Activated CD4-positive, alpha-beta T cell treated with anti-CD3 and anti-CD28 coated beads, Interleukin-2, amount 10 ng/mL, durations not matched to agents 24 days and 14 days (primary cell): ENCODE measurements around the gene CYP26C1. TPM values are rescaled to one million over a fixed set of nuclear protein-coding genes. Genes with fewer than 3 reads are reported as not detected.
A peak's percentile ranks its signal among the peaks of the same experiment; 100 is the strongest.

Experiments used
- DNase-seq: peaks from one replicate; pipeline ENCODE4 v3.0.0; 2022
- H3K27ac Mint-ChIP-seq: one replicate; pipeline ENCODE4 v1.8.0; 2022; ENCODE audit warnings: mild to moderate bottlenecking, mixed read lengths
- H3K27me3 Mint-ChIP-seq: one replicate; pipeline ENCODE4 v1.8.0; 2022; ENCODE audit warnings: mixed read lengths
- H3K36me3 Mint-ChIP-seq: one replicate; pipeline ENCODE4 v1.8.0; 2022; ENCODE audit warnings: low read depth, mild to moderate bottlenecking, mixed read lengths
- H3K4me1 Mint-ChIP-seq: one replicate; pipeline ENCODE4 v1.8.0; 2021; ENCODE audit warnings: mixed read lengths
- H3K4me3 Mint-ChIP-seq: one replicate; pipeline ENCODE4 v1.8.0; 2022; ENCODE audit warnings: mild to moderate bottlenecking, moderate library complexity, mixed read lengths
- H3K9me3 Mint-ChIP-seq: one replicate; pipeline ENCODE4 v1.8.0; 2021; ENCODE audit warnings: mixed read lengths
- intact Hi-C: fragments of 100-400 bp; cut with micrococcal nuclease; formaldehyde crosslinking; loops from one replicate; pipeline ENCODE4 v1.15.1; 2023
- total RNA-seq: library from RNA; stranded (reverse); gene quantifications from 2 replicates; pipeline ENCODE4 v1.2.3, GENCODE V29; 2022

Gene CYP26C1, protein sequence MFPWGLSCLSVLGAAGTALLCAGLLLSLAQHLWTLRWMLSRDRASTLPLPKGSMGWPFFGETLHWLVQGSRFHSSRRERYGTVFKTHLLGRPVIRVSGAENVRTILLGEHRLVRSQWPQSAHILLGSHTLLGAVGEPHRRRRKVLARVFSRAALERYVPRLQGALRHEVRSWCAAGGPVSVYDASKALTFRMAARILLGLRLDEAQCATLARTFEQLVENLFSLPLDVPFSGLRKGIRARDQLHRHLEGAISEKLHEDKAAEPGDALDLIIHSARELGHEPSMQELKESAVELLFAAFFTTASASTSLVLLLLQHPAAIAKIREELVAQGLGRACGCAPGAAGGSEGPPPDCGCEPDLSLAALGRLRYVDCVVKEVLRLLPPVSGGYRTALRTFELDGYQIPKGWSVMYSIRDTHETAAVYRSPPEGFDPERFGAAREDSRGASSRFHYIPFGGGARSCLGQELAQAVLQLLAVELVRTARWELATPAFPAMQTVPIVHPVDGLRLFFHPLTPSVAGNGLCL
- total RNA-seq: 0.07 and 0.12 TPM in 2 replicates

DNA sequence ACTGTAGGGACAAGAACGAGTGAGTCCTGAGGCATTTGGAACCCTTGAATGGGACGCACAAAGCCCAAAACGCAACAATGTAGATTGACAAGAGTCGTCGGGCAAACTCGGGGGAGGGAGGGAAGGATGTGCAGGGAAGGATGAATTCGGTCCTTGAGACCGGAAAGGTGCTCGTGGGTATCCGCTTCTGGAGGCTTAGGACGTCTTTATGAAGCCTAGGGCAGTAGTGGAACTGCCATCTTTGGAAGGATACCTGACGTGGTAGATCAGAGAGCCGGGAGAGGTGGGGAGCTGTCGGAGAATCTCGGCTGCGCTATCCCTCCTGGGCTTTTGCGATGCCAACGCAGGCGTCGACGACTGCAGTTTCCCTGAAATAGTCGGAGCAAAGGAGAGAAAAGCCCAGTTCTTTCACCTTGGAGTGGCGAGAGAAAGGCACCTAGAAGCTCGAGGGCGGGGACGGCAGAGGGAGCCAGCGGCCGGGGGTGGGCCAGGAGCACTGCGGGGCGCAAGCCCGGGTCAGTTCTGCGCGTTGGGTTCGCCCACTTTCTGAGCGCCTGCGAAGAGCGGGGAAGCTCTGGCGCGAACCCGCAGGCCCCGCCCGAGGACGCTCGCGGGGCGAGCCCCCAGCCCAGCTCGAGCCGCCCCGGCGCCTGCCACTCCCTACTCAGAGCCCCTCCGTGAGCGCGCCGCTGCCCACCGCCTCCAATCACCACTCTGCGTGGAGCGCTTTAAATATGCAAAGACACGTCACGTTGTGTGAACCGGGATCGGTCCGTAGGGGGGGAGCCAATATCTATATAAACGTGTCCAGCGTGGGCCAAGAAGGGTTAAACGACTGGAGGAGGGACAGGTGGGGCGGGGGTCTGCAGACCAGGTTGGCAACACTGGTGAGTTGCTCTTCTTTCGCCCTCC is at the start of gene CYP26C1:
TSS of gene CYP26C1 (plus strand) at position 824 of the 912 bp plus-strand sequence. CDS start 466 bp downstream, outside the sequence.
- Mint-ChIP-seq H3K9me3 (no peaks in the 10 kb centered on the region), H3K27ac (no peak within 1 kb of the TSS), H3K27me3 (peaks cover 43% of the 10 kb centered on the region), H3K36me3 (peaks cover 2% of the 10 kb centered on the region), H3K4me3 (peak within 1 kb of the TSS; percentile 80), H3K4me1 (peaks cover 4% of the 10 kb centered on the region)
- DNase-seq: no peak
- intact Hi-C loops: loop anchor here (10.0 kb wide), 1 partner anchor 95 kb away; no protein-coding TSS in a partner anchor

DNA sequence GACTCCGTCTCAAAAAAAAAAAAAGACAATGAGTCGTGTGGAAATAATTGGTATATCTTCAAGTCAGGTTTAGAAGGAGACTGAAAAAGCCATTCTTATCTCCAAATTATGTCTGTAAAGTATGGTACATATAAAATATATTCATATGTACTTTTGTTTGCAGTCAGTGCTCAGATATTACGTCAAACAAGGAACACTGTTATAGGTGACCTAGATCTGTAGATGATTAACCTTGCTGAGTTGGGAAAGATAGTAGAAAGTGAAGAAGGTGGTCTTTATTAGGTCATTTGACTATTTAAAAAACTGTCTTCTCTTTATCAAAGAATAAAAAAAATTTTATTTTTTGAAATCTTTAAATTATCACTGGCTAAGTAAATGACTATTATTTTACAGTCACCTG is 44.9 kb upstream of the CYP26C1 start:
- H3K4me1 Mint-ChIP-seq: no peaks in the 10 kb centered on the region
- no peak overlapping the region for H3K27ac Mint-ChIP-seq
- no peaks in the 10 kb centered on the region for H3K27me3 Mint-ChIP-seq
- intact Hi-C loops: no loop called here
- no peaks in the 10 kb centered on the region for H3K36me3 Mint-ChIP-seq
- H3K4me3 Mint-ChIP-seq: no peak overlapping the region
- DNase-seq: no peak
- H3K9me3 Mint-ChIP-seq: no peaks in the 10 kb centered on the region

DNA sequence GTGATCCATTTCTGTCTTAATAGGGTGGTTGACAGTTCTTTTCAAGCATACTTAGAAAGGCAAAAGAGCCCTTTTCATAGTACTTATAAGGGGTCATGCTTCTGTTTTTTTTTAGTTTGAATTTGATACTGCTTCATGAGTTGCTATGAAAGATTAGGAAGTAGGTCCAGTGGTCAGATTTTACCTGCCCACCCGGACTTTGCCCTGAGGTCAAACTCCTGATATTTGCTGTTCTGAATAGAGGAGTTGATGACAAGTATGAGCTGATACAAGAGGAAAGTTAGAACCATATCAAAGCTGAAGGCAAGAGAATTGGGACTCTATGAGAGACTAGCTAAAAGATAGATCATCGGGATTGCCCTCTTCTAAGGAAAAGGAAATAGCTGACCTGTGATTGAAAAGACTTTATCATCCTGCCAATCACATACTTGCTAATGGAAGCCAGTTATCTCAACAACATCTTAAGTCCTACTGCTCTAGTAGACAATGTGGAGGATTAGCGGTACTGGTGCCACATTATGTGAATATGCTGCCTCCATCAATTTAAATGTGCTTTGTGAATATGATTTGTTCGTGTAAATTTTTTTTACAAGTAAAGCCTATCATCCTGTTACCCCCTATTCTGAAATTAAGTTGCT is 37.5 kb upstream of the CYP26C1 start:
- Mint-ChIP-seq H3K9me3 (no peaks in the 10 kb centered on the region), H3K4me1 (no peaks in the 10 kb centered on the region), H3K27ac (no peak overlapping the region), H3K4me3 (no peak overlapping the region), H3K27me3 (no peaks in the 10 kb centered on the region), H3K36me3 (no peaks in the 10 kb centered on the region)
- intact Hi-C loops: no loop called here
- DNase-seq: no peak

DNA sequence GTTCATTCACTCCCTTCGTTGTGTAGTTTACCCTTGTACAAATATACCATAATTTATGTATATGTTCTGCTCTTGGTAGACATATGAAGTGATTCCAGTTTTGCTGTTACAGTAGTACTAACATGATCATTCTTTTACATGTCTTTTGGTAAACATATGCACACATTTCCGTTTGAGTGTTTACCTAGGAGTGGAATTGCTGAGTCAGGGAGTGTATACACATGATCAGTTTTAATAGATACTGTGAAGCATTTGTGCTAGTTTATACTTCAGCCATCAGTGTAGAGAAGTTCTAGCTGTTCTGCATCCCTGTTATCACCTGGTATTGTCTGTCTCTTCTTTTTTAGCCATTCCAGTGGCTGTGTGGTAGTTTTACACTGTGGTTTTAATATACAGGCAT is 34.5 kb upstream of the CYP26C1 start:
- Mint-ChIP-seq H3K36me3 (no peaks in the 10 kb centered on the region), H3K27me3 (no peaks in the 10 kb centered on the region), H3K4me1 (no peaks in the 10 kb centered on the region), H3K9me3 (no peaks in the 10 kb centered on the region), H3K27ac (no peak overlapping the region), H3K4me3 (no peak overlapping the region)
- no peak for DNase-seq
- intact Hi-C loops: no loop called here

DNA sequence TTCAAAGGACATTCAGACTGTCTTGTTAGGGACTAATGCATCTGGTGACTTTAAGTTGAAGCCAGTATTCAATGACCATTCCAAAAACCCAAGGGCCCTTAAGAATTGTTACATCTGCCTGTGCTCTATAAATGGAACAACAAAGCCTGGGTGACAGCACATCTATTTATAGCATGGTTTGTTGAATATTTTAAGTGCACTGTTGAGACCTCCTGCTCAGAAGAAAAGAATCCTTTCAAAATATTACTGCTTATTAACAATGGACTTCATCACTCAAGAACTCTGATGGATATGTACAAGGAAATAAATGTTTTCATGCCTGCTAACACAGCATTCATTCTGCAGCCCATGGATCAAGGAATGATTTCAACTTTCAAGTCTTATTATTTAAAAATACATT is 33.1 kb upstream of the CYP26C1 start:
- no peak overlapping the region for H3K27ac Mint-ChIP-seq

DNA sequence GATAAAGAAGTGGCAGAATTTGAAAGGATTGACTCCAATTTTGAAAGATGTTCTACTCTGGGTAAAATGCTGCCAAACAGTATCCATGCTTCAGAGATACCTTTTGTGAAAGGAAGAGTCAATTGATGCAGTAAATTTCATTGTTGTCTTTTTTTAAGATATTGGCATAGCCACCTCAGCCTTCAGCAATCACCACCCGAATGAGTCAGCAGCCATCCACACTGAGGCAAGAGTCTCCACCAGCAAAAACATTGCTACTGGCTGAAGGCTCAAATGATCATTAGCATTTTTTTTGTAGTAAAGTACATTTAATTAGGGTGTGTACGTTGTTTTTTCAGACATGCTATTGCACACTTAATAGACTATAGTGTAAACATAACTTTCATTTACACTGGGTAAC is 31.7 kb upstream of the CYP26C1 start:
- Mint-ChIP-seq H3K9me3 (no peaks in the 10 kb centered on the region), H3K4me3 (no peak overlapping the region), H3K36me3 (no peaks in the 10 kb centered on the region), H3K4me1 (no peaks in the 10 kb centered on the region), H3K27ac (no peak overlapping the region), H3K27me3 (no peaks in the 10 kb centered on the region)
- no peak for DNase-seq
- intact Hi-C loops: no loop called here

More for the DNA sequence above, 33.1 kb upstream of the CYP26C1 start:
- Mint-ChIP-seq H3K4me1 (no peaks in the 10 kb centered on the region), H3K9me3 (no peaks in the 10 kb centered on the region), H3K4me3 (no peak overlapping the region), H3K27me3 (no peaks in the 10 kb centered on the region), H3K36me3 (no peaks in the 10 kb centered on the region)
- intact Hi-C loops: no loop called here
- no peak for DNase-seq

DNA sequence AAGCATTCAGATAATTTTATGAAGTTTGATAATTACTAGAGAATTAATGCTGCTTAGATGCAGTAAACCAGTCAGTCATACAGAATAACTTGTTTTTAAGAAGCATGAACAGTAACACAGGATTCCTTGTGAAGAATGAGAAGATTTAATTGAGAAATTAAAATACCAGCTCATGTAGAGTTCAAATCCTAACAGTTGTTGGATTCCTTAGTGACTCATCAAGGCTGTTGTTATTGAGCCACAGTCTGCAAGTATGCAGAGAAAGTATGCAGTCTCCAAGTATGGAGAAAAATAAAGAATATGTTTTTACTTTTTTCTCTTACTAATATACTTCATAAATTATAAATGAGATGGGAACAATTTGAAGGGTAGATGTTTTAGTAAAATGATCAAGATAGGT is 30.2 kb upstream of the CYP26C1 start:
- no peak for DNase-seq
- H3K4me1 Mint-ChIP-seq: no peaks in the 10 kb centered on the region
- H3K4me3 Mint-ChIP-seq: no peak overlapping the region
- no peaks in the 10 kb centered on the region for H3K27me3 Mint-ChIP-seq
- intact Hi-C loops: no loop called here
- no peaks in the 10 kb centered on the region for H3K36me3 Mint-ChIP-seq
- H3K27ac Mint-ChIP-seq: no peak overlapping the region
- H3K9me3 Mint-ChIP-seq: no peaks in the 10 kb centered on the region

DNA sequence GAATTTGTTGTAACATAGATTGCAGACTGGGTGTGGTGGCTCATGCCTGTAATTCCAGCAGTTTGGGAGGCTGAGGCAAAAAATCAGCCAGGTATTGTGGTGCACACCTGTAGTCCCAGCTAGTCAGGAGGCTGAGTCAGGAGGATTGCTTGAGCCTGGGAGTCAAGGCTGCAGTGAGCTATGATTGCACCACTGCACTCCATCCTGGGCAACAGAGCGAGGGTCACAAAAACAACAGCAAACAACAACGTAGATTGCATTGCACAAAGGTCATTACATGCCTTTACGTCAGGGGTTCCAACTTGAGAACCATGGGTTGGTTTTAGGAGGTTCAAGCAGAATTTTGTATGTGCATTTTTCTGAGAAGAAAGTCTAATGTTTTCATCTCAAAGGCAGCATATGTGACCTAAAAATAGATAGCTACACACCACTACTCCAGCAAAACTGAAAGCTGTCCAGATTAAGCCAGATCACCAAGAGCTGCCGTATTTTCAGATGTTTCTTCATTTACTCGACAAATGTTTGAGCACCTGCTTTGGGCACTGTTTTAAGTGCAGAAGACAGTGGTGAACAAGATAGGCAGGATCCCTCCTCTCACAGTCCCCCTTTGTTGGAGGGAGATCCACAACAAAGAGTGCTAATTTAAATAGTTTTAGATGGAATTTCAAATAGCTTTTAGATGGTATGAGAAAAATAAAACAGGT is 28.3 kb upstream of the CYP26C1 start:
- Mint-ChIP-seq H3K27ac (no peak overlapping the region), H3K4me1 (no peaks in the 10 kb centered on the region), H3K27me3 (no peaks in the 10 kb centered on the region), H3K36me3 (no peaks in the 10 kb centered on the region), H3K4me3 (no peak overlapping the region), H3K9me3 (no peaks in the 10 kb centered on the region)
- intact Hi-C loops: no loop called here
- no peak for DNase-seq

DNA sequence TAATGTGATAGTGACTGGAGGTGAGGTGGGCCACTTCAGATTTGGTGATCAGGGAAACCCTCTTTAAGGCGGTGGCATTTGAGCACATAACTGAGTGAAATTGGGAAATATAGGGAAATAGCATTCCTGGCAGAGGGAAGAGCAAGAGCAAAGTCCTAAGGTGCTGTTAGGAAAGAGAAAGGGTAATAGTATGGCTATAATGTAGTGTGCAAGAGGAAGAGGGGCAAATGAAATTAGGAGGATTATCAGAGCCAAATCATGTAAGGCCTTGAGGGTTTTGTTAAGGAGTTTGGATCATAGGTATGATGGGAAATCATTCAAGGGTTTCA is 27.8 kb upstream of the CYP26C1 start:
- Mint-ChIP-seq H3K9me3 (no peaks in the 10 kb centered on the region), H3K27ac (no peak overlapping the region), H3K27me3 (no peaks in the 10 kb centered on the region)

DNA sequence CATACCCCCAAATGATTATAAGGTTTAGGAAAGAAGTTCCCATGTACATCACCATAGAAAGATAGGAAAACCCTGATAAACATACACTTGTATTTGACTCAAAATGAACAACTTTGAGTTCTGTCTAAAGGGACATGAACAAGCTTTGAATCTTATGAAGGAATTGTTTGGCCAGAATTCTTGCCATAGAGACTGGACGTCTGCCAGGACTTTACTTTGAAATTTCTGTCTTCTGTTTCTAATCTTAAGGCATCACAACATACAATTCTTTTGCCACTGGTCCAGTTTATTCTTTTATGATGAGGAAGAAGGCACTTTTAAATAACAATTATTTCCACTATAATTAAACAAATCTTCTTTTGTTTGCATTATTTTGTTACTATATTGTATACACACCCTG is 26.2 kb upstream of the CYP26C1 start:
- Mint-ChIP-seq H3K9me3 (no peaks in the 10 kb centered on the region), H3K4me3 (no peak overlapping the region), H3K27me3 (no peaks in the 10 kb centered on the region), H3K4me1 (no peaks in the 10 kb centered on the region), H3K27ac (no peak overlapping the region), H3K36me3 (no peaks in the 10 kb centered on the region)
- intact Hi-C loops: no loop called here
- no peak for DNase-seq

More for the DNA sequence above, 27.8 kb upstream of the CYP26C1 start:
- H3K4me3 Mint-ChIP-seq: no peak overlapping the region
- intact Hi-C loops: no loop called here
- no peak for DNase-seq
- H3K4me1 Mint-ChIP-seq: no peaks in the 10 kb centered on the region
- H3K36me3 Mint-ChIP-seq: no peaks in the 10 kb centered on the region

DNA sequence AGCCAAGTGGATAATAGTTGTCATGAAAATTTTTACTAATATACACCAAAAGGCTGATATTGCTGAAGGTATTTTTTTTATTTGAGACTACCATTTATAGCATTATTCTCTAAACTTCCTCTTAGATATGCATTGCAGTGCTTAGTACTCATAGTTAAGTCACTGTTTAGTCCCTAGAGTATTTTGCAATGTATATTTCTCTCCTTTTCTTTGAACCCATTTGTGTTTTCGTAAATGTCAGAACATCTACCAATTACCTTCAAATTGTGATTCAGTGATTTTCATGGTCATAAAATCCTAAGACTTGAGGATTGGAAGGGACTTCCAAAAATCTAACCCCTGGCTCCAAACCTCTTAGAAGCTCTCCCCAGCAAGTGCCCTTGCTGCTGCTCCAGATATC is 21.5 kb upstream of the CYP26C1 start:
- Mint-ChIP-seq H3K4me1 (no peaks in the 10 kb centered on the region), H3K9me3 (no peaks in the 10 kb centered on the region), H3K36me3 (no peaks in the 10 kb centered on the region), H3K4me3 (no peak overlapping the region), H3K27ac (no peak overlapping the region), H3K27me3 (no peaks in the 10 kb centered on the region)
- no peak for DNase-seq
- intact Hi-C loops: loop anchor here (5.0 kb wide), 1 partner anchor 77 kb away; no protein-coding TSS in a partner anchor

DNA sequence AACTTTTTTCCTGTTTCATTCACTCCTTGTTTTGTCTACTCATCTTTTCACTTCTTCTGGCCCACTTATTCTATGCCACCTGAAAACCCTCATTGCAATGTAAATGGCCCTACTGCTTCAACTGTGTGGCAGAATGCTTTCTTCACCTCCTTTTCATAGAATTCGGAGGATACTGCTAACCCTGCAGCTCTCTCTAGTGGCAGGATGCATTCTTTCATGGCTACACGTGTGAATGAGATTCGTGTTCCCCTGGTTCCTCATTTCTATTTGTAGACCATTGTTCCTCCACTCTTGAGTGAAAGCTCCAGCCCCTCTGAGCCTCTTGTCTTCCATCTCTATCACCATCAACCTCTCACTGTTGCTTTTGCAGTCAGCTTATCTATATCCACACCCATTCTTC is 20.9 kb upstream of the CYP26C1 start:
- no peak overlapping the region for H3K27ac Mint-ChIP-seq
- intact Hi-C loops: loop anchor here (5.0 kb wide), 1 partner anchor 77 kb away; no protein-coding TSS in a partner anchor
- no peaks in the 10 kb centered on the region for H3K9me3 Mint-ChIP-seq
- no peak overlapping the region for H3K4me3 Mint-ChIP-seq
- H3K36me3 Mint-ChIP-seq: no peaks in the 10 kb centered on the region
- H3K4me1 Mint-ChIP-seq: no peaks in the 10 kb centered on the region
- peak; percentile 60 for DNase-seq
- H3K27me3 Mint-ChIP-seq: no peaks in the 10 kb centered on the region

DNA sequence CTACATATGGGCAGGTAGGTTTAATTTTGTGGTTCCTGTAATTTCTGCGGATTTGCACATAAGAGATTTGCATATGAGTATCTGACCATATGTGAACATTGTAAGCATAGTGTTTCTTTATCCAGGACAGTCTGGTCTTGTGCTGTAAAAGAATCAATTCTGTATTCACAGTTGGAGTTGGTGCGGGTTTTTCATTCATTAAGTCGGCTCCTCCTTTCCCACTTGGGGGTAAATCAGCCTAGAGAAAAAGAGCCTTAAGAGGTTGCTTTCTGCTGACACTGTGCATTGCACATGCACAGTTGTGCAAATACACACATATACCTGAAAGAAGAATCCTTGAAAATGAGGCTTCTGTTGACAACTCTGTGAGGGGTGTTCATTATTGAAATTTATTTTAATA is 6.1 kb upstream of the CYP26C1 start:
- no peaks in the 10 kb centered on the region for H3K36me3 Mint-ChIP-seq
- H3K27me3 Mint-ChIP-seq: peaks cover 6% of the 10 kb centered on the region
- intact Hi-C loops: no loop called here
- no peaks in the 10 kb centered on the region for H3K4me1 Mint-ChIP-seq
- H3K4me3 Mint-ChIP-seq: no peak overlapping the region
- H3K9me3 Mint-ChIP-seq: no peaks in the 10 kb centered on the region
- no peak overlapping the region for H3K27ac Mint-ChIP-seq
- no peak for DNase-seq
